HG02840 (cell line): ENCODE data around the gene GPR26.

ENCODE experiments used
- ATAC-seq: cut with Tn5 transposase; IDR thresholded peaks from one replicate; pipeline ENCODE4 v1.9.1; 2021; ENCODE audit warnings: mild to moderate bottlenecking, moderate library complexity, moderate number of reproducible peaks; ENCODE audit not compliant: unreplicated experiment, low FRiP score

GPR26 gene

GRCh38 chr10:123666318-123667236 lies at the start of gene GPR26:
Gene GPR26 (plus strand): TSS chr10:123666355. CDS start chr10:123666408, 53 bp downstream.
- ATAC-seq: no peak

GRCh38 chr10:123618224-123618623 lies 47.9 kb upstream of the GPR26 start:
- no peak for ATAC-seq

GRCh38 chr10:123619067-123619855 lies 46.9 kb upstream of the GPR26 start:
- no peak for ATAC-seq

GRCh38 chr10:123620621-123621020 lies 45.5 kb upstream of the GPR26 start:
- ATAC-seq: no peak

- no peak for ATAC-seq
Observed at GRCh38 chr10:123621492-123621891, 44.7 kb upstream of the GPR26 start.

- no peak for ATAC-seq
Observed at GRCh38 chr10:123621916-123622315, 44.2 kb upstream of the GPR26 start.

GRCh38 chr10:123622381-123622780 lies 43.8 kb upstream of the GPR26 start:
- no peak for ATAC-seq

GRCh38 chr10:123624086-123624485 lies 42.1 kb upstream of the GPR26 start:
- no peak for ATAC-seq

GRCh38 chr10:123633106-123633505 lies 33.0 kb upstream of the GPR26 start:
- no peak for ATAC-seq

GRCh38 chr10:123633636-123634035 lies 32.5 kb upstream of the GPR26 start:
- no peak for ATAC-seq

GRCh38 chr10:123634221-123634620 lies 31.9 kb upstream of the GPR26 start:
- no peak for ATAC-seq

- ATAC-seq: no peak
Observed at GRCh38 chr10:123635131-123635530, 31.0 kb upstream of the GPR26 start.

- no peak for ATAC-seq
Observed at GRCh38 chr10:123635745-123636144, 30.4 kb upstream of the GPR26 start.

GRCh38 chr10:123636598-123637325 lies 29.4 kb upstream of the GPR26 start:
- no peak for ATAC-seq

- no peak for ATAC-seq
Observed at GRCh38 chr10:123637326-123637880, 28.8 kb upstream of the GPR26 start.

GRCh38 chr10:123639131-123639530 lies 27.0 kb upstream of the GPR26 start:
- no peak for ATAC-seq

GRCh38 chr10:123640016-123640535 lies 26.1 kb upstream of the GPR26 start:
- ATAC-seq: no peak

GRCh38 chr10:123642293-123642692 lies 23.9 kb upstream of the GPR26 start:
- no peak for ATAC-seq

- no peak for ATAC-seq
Observed at GRCh38 chr10:123642697-123643096, 23.5 kb upstream of the GPR26 start.

- ATAC-seq: no peak
Observed at GRCh38 chr10:123643315-123643714, 22.8 kb upstream of the GPR26 start.
